Activated CD4-positive, alpha-beta memory T cell treated with anti-CD3 and anti-CD28 coated beads, Interleukin-2, amount 10 ng/mL, durations not matched to agents 7 days and 5 days (primary cell): ENCODE results near the gene FZD7. TPM values are rescaled to one million over a fixed set of nuclear protein-coding genes. Genes with fewer than 3 reads are reported as not detected.

Experiments used
- CTCF ChIA-PET: fragments of 350-600 bp; sonication (Branson Sonifier 250); formaldehyde crosslinking; loops from one replicate; lab custom pipeline; 2021; ENCODE audit warnings: antibody characterized with exemption, inconsistent platforms; lab: Charles Lee
- POLR2A ChIA-PET: fragments of 350-600 bp; sonication (Branson Sonifier 250); formaldehyde crosslinking; loops from one replicate; lab custom pipeline; 2021; ENCODE audit warnings: antibody characterized with exemption; lab: Charles Lee
- DNase-seq: peaks from one replicate; pipeline ENCODE4 v3.0.0-alpha.2; 2020
- H3K27ac Mint-ChIP-seq: one replicate; pipeline ENCODE4 v1.8.0; 2021; ENCODE audit warnings: mild to moderate bottlenecking, mixed read lengths
- H3K27me3 Mint-ChIP-seq: one replicate; pipeline ENCODE4 v1.8.0; 2021; ENCODE audit warnings: mixed read lengths
- H3K36me3 Mint-ChIP-seq: one replicate; pipeline ENCODE4 v1.8.0; 2021; ENCODE audit warnings: low read depth, mixed read lengths
- H3K4me1 Mint-ChIP-seq: one replicate; pipeline ENCODE4 v1.8.0; 2021; ENCODE audit warnings: mixed read lengths
- H3K4me3 Mint-ChIP-seq: one replicate; pipeline ENCODE4 v1.8.0; 2021; ENCODE audit warnings: mild to moderate bottlenecking, mixed read lengths
- H3K9me3 Mint-ChIP-seq: one replicate; pipeline ENCODE4 v1.8.0; 2021; ENCODE audit warnings: mixed read lengths
- total RNA-seq, 2 experiments: library from RNA; stranded (reverse); gene quantifications; one replicate each; pipeline ENCODE4 v1.2.3, GENCODE V29; 2021

FZD7 gene
- total RNA-seq, 2 experiments from 2014 or later = 0.60 to 0.63 TPM

GRCh38 chr2:202035941-202036372 lies 2.3 kb downstream of the FZD7 start:
- Mint-ChIP-seq H3K4me1 (peaks cover 13% of the 10 kb centered on the region), H3K27ac (no peak overlapping the region), H3K27me3 (peaks cover 50% of the 10 kb centered on the region), H3K4me3 (no peak overlapping the region), H3K36me3 (peaks cover 4% of the 10 kb centered on the region), H3K9me3 (no peaks in the 10 kb centered on the region)
- POLR2A ChIA-PET = no interaction called here
- DNase-seq = no peak
- CTCF ChIA-PET = no interaction called here

GRCh38 chr2:202036601-202037037 lies 3.0 kb downstream of the FZD7 start:
- H3K9me3 Mint-ChIP-seq = no peaks in the 10 kb centered on the region
- peaks cover 45% of the 10 kb centered on the region for H3K27me3 Mint-ChIP-seq
- H3K36me3 Mint-ChIP-seq = peaks cover 4% of the 10 kb centered on the region
- H3K27ac Mint-ChIP-seq = no peak overlapping the region
- no peak overlapping the region for H3K4me3 Mint-ChIP-seq
- H3K4me1 Mint-ChIP-seq = peaks cover 13% of the 10 kb centered on the region
- DNase-seq = no peak
- CTCF ChIA-PET = no interaction called here
- POLR2A ChIA-PET = no interaction called here

DNA sequence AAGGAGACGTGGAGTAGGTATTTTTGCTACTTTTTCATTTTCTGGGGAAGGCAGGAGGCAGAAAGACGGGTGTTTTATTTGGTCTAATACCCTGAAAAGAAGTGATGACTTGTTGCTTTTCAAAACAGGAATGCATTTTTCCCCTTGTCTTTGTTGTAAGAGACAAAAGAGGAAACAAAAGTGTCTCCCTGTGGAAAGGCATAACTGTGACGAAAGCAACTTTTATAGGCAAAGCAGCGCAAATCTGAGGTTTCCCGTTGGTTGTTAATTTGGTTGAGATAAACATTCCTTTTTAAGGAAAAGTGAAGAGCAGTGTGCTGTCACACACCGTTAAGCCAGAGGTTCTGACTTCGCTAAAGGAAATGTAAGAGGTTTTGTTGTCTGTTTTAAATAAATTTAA lies 3.4 kb downstream of the FZD7 start:
- no peak overlapping the region for H3K4me3 Mint-ChIP-seq
- peaks cover 11% of the 10 kb centered on the region for H3K4me1 Mint-ChIP-seq
- peaks cover 4% of the 10 kb centered on the region for H3K36me3 Mint-ChIP-seq
- H3K27me3 Mint-ChIP-seq = peaks cover 41% of the 10 kb centered on the region
- no peak overlapping the region for H3K27ac Mint-ChIP-seq
- no peak for DNase-seq
- no peaks in the 10 kb centered on the region for H3K9me3 Mint-ChIP-seq
- CTCF ChIA-PET = no interaction called here
- POLR2A ChIA-PET = no interaction called here

GRCh38 chr2:202038471-202039277 lies 5.0 kb downstream of the FZD7 start:
- Mint-ChIP-seq H3K4me3 (no peak overlapping the region), H3K9me3 (no peaks in the 10 kb centered on the region), H3K4me1 (peaks cover 4% of the 10 kb centered on the region), H3K27me3 (peaks cover 34% of the 10 kb centered on the region), H3K36me3 (no peaks in the 10 kb centered on the region), H3K27ac (no peak overlapping the region)
- POLR2A ChIA-PET = no interaction called here
- no peak for DNase-seq
- CTCF ChIA-PET = no interaction called here

- Mint-ChIP-seq H3K9me3 (no peaks in the 10 kb centered on the region), H3K4me3 (no peak overlapping the region), H3K27ac (no peak overlapping the region), H3K27me3 (peaks cover 35% of the 10 kb centered on the region), H3K4me1 (peaks cover 4% of the 10 kb centered on the region), H3K36me3 (no peaks in the 10 kb centered on the region)
- ChIA-PET CTCF (no interaction called here), POLR2A (no interaction called here)
- DNase-seq = no peak
These were observed 5.8 kb downstream of the FZD7 start for GRCh38 chr2:202039278-202040078.

DNA sequence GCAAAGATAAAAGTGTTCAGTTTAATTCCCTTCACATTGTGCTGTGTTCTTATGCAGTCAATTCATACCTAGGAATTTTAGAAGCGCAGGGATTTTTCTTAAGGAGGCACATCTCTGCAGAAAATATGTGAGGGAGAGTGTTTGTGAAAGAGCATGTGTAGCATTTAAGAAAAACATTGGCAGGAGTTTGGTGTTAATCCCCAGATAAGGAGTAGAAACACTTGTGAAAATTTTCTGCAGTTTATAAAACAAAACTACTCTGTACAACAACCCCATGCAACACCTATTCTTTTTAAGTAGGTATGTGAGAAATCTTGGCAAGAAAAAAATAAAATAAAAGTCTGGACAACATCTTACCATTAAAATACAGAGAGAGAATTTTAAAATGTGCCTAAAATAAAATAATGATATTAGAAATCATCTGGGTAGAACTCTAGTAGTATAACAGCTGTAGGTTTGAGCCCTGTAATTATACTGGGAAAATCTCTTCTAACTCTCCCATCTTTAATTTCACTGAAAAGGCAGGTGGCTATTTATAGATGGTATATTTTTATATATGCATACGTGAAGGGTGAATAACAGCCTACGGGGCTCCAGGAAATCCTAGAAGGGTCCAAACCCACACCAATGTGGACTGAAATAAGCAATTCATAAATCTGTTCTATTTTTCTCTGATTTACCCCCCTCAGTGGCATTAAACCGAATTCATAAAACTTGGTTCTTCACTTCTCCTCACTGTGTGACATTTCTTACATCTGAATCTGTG lies 6.6 kb downstream of the FZD7 start:
- no peaks in the 10 kb centered on the region for H3K4me1 Mint-ChIP-seq
- H3K27ac Mint-ChIP-seq = no peak overlapping the region
- no peak for DNase-seq
- ChIA-PET CTCF (no interaction called here), POLR2A (no interaction called here)
- peaks cover 37% of the 10 kb centered on the region for H3K27me3 Mint-ChIP-seq
- no peaks in the 10 kb centered on the region for H3K36me3 Mint-ChIP-seq
- no peaks in the 10 kb centered on the region for H3K9me3 Mint-ChIP-seq
- H3K4me3 Mint-ChIP-seq = no peak overlapping the region

GRCh38 chr2:202042444-202042843 lies 8.8 kb downstream of the FZD7 start:
- peaks cover 43% of the 10 kb centered on the region for H3K27me3 Mint-ChIP-seq
- no peak overlapping the region for H3K27ac Mint-ChIP-seq
- no peak overlapping the region for H3K4me3 Mint-ChIP-seq
- H3K36me3 Mint-ChIP-seq = no peaks in the 10 kb centered on the region
- no peaks in the 10 kb centered on the region for H3K4me1 Mint-ChIP-seq
- H3K9me3 Mint-ChIP-seq = no peaks in the 10 kb centered on the region
- no peak for DNase-seq
- CTCF ChIA-PET = no interaction called here
- POLR2A ChIA-PET = no interaction called here

- no peaks in the 10 kb centered on the region for H3K4me1 Mint-ChIP-seq
- POLR2A ChIA-PET = no interaction called here
- no peak overlapping the region for H3K4me3 Mint-ChIP-seq
- H3K9me3 Mint-ChIP-seq = no peaks in the 10 kb centered on the region
- no peaks in the 10 kb centered on the region for H3K36me3 Mint-ChIP-seq
- H3K27ac Mint-ChIP-seq = no peak overlapping the region
- no peak for DNase-seq
- CTCF ChIA-PET = no interaction called here
- peaks cover 37% of the 10 kb centered on the region for H3K27me3 Mint-ChIP-seq
These were observed 9.8 kb downstream of the FZD7 start for GRCh38 chr2:202043475-202043874.

DNA sequence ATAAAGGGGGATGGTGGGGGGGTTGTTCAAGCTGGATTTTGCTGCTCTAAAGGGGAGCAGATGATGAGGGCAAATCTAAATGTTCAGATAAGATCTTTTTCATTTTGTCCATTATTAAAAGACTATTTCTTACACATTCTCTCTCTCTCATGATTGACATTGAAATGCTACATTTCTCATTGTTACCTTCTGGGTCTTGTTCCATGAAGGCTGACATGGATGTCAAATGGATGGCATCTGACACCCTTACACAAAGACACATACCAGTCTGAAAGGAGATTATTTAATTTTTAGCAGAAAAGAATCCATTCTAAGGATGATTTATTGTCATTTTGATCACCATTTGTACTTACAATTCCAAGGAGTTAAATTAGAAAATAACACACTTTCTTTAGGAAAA lies 11.1 kb downstream of the FZD7 start:
- H3K27me3 Mint-ChIP-seq = peaks cover 32% of the 10 kb centered on the region
- no peak for DNase-seq
- no peaks in the 10 kb centered on the region for H3K4me1 Mint-ChIP-seq
- H3K27ac Mint-ChIP-seq = no peak overlapping the region
- H3K4me3 Mint-ChIP-seq = no peak overlapping the region
- no peaks in the 10 kb centered on the region for H3K36me3 Mint-ChIP-seq
- ChIA-PET POLR2A (no interaction called here), CTCF (no interaction called here)
- no peaks in the 10 kb centered on the region for H3K9me3 Mint-ChIP-seq

GRCh38 chr2:202046572-202046971 lies 12.9 kb downstream of the FZD7 start:
- peaks cover 30% of the 10 kb centered on the region for H3K27me3 Mint-ChIP-seq
- POLR2A ChIA-PET = no interaction called here
- no peaks in the 10 kb centered on the region for H3K9me3 Mint-ChIP-seq
- no peak overlapping the region for H3K4me3 Mint-ChIP-seq
- no peaks in the 10 kb centered on the region for H3K36me3 Mint-ChIP-seq
- no peak for DNase-seq
- no peak overlapping the region for H3K27ac Mint-ChIP-seq
- H3K4me1 Mint-ChIP-seq = no peaks in the 10 kb centered on the region
- CTCF ChIA-PET = no interaction called here

DNA sequence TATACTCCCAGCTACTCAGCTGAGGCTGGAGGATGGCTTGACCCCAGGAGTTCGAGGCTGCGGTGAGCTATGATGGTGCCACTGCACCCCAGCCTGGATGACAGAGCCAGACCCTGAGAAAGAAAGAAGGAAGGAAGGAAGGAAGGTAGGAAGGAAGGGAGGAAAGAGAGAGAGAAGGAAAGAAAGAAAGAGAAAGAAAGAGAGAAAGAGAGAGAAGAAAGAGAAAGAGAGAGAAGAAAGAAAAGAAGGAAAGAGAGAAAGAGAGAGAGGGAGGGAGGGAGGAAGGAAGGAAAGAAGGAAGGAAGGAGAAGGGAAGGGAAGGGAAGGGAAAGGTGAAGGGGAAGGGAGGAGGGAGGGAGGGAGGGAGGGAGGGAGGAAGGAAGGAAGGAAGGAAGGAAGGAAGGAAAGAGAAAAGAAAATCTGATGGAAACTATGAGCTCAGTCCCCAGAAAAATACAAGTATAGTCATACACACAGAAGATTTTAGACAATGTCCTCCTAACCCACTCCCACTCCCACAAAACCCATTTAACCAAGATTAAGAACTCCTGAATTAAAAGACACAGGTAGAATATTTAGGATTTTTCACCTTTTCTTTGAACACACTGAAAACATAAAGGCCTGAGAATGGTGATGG lies 15.6 kb downstream of the FZD7 start:
- H3K4me3 Mint-ChIP-seq = no peak overlapping the region
- POLR2A ChIA-PET = no interaction called here
- no peaks in the 10 kb centered on the region for H3K36me3 Mint-ChIP-seq
- DNase-seq = no peak
- H3K27me3 Mint-ChIP-seq = peaks cover 32% of the 10 kb centered on the region
- CTCF ChIA-PET = no interaction called here
- H3K4me1 Mint-ChIP-seq = no peaks in the 10 kb centered on the region
- no peak overlapping the region for H3K27ac Mint-ChIP-seq
- H3K9me3 Mint-ChIP-seq = no peaks in the 10 kb centered on the region

DNA sequence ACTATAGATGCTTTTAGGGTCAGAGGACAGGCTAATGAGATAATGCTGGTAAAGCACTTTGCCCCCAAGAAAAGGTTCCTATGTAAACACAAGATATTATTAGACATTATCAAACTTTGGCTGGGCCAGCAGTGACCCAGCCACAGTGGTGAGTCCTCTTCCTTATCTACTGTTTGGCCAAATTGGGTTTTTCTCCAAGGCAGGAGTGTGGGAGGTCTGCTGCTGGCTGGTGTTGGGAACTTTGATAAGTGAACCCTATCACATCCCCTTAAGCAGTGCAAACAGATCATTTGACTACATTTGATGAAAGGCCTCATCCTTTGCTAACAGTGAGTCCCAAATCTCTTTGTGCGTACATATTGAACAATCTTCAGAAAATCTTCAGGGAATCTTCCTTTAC lies 16.2 kb downstream of the FZD7 start:
- POLR2A ChIA-PET = no interaction called here

GRCh38 chr2:202050652-202051051 lies 17.0 kb downstream of the FZD7 start:
- CTCF ChIA-PET = no interaction called here
- no peaks in the 10 kb centered on the region for H3K36me3 Mint-ChIP-seq
- peaks cover 30% of the 10 kb centered on the region for H3K27me3 Mint-ChIP-seq

More for the DNA sequence above, 16.2 kb downstream of the FZD7 start:
- CTCF ChIA-PET = no interaction called here
- no peaks in the 10 kb centered on the region for H3K9me3 Mint-ChIP-seq
- DNase-seq = no peak
- H3K4me1 Mint-ChIP-seq = no peaks in the 10 kb centered on the region
- H3K4me3 Mint-ChIP-seq = no peak overlapping the region
- H3K36me3 Mint-ChIP-seq = no peaks in the 10 kb centered on the region
- H3K27me3 Mint-ChIP-seq = peaks cover 33% of the 10 kb centered on the region
- H3K27ac Mint-ChIP-seq = no peak overlapping the region

More at GRCh38 chr2:202050652-202051051, 17.0 kb downstream of the FZD7 start:
- POLR2A ChIA-PET = no interaction called here
- no peak overlapping the region for H3K4me3 Mint-ChIP-seq
- H3K9me3 Mint-ChIP-seq = no peaks in the 10 kb centered on the region
- no peaks in the 10 kb centered on the region for H3K4me1 Mint-ChIP-seq
- H3K27ac Mint-ChIP-seq = no peak overlapping the region
- DNase-seq = no peak
